HepG2 (cell line): ENCODE data around the gene FCN1. TPM values are rescaled to one million over a fixed set of nuclear protein-coding genes. Genes with fewer than 3 reads are reported as not detected.

Experiments used
- ATAC-seq: fragments of 200-7000 bp; cut with Tn5 transposase; 3 replicates; pipeline ENCODE4 v1.9.1; 2020; ENCODE audit warnings: mild to moderate bottlenecking, moderate library complexity
- BruUV-seq: library from RNA; stranded (reverse); fragments of 400-500 nt; replicated peaks from 2 replicates; lab custom pipeline; 2021; lab: Mats Ljungman, UMichigan
- CTCF ChIA-PET: fragments of 300-600 bp; formaldehyde crosslinking; extraction: SDS; loops from one replicate; lab custom pipeline; 2021; ENCODE audit warnings: low total read pairs, inconsistent platforms, low intra/inter-chr PET ratio; lab: Yijun Ruan, JAX
- POLR2A ChIA-PET: fragments of 350-600 bp; sonication (Branson Sonifier 250); formaldehyde crosslinking; loops from one replicate; lab custom pipeline; 2020; ENCODE audit warnings: antibody characterized with exemption, inconsistent platforms; lab: Yijun Ruan, JAX
- DNase-seq: peaks from one replicate; pipeline ENCODE4 v3.0.0-alpha.2; 2015; ENCODE audit warnings: low spot score
- FAIRE-seq: peaks from 3 replicates; lab custom pipeline; 2011; peaks lifted over from hg19 to GRCh38; lab: Jason Lieb, UNC
- H2AFZ ChIP-seq: one replicate; pipeline ENCODE4 v1.6.1; 2011; ENCODE audit warnings: low read length, inconsistent platforms
- H3K27ac ChIP-seq: fragments of 300-600 bp; 3 replicates; pipeline ENCODE4 v1.8.0; 2011; ENCODE audit warnings: mixed run types, mild to moderate bottlenecking, mixed read lengths, low read length, inconsistent platforms; ENCODE audit not compliant: insufficient read depth; ENCODE audit errors: extremely low read length
- H3K27me3 ChIP-seq, 2 experiments: fragments of 200-600 bp in 1 of 2; 2 replicates in 1 of 2; 3 replicates in 1 of 2; pipeline versions ENCODE4 v1.6.0 to v1.8.0; 2011; ENCODE audit warnings: low read length in 2 of 2, mild to moderate bottlenecking in 2 of 2, moderate library complexity in 2 of 2, inconsistent platforms in 1 of 2; ENCODE audit not compliant: insufficient read depth in 2 of 2, control insufficient read depth in 1 of 2
- H3K36me3 ChIP-seq, 2 experiments: fragments of 200-600 bp in 1 of 2; replicated peaks in 1 of 2; 2 replicates in 1 of 2; 3 replicates in 1 of 2; pipeline versions ENCODE4 v1.5.1 to v1.8.0; 2011; ENCODE audit warnings: low read length in 2 of 2, inconsistent platforms in 1 of 2; ENCODE audit not compliant: insufficient read depth in 2 of 2, control insufficient read depth in 1 of 2
- H3K4me1 ChIP-seq: 2 replicates; pipeline ENCODE4 v1.5.1; 2012; ENCODE audit warnings: low read length, inconsistent platforms; ENCODE audit not compliant: insufficient read depth
- H3K4me2 ChIP-seq: 2 replicates; pipeline ENCODE4 v1.6.0; 2011; ENCODE audit warnings: low read depth, low read length, inconsistent platforms
- H3K4me3 ChIP-seq, 3 experiments: fragments of 200-600 bp in 1 of 3; sonication (generic), shearing (Covaris generic) in 1 of 3; replicated peaks in 1 of 3; 2 replicates each; pipeline ENCODE4 v1.5.1; 2011 to 2016; ENCODE audit warnings: low read length in 3 of 3, inconsistent platforms in 2 of 3, low read depth in 2 of 3, mild to moderate bottlenecking in 2 of 3, control low read depth in 1 of 3, mixed read lengths in 1 of 3; ENCODE audit not compliant: insufficient read depth in 1 of 3
- H3K79me2 ChIP-seq: one replicate; pipeline ENCODE4 v1.6.1; 2011; ENCODE audit warnings: low read length, inconsistent platforms; ENCODE audit not compliant: insufficient read depth
- H3K9ac ChIP-seq: 2 replicates; pipeline ENCODE4 v1.6.0; 2011; ENCODE audit warnings: mild to moderate bottlenecking, low read depth, low read length, inconsistent platforms; ENCODE audit not compliant: insufficient read depth
- H3K9me3 ChIP-seq: 2 replicates; pipeline ENCODE4 v1.5.1; 2012; ENCODE audit warnings: mild to moderate bottlenecking, low read length
- H4K20me1 ChIP-seq: 2 replicates; pipeline ENCODE4 v1.6.0; 2011; ENCODE audit warnings: inconsistent platforms, mild to moderate bottlenecking, low read length, moderate library complexity; ENCODE audit not compliant: insufficient read depth
- EZH2 ChIP-seq: conservative IDR thresholded peaks from 2 replicates; pipeline ENCODE4 v1.6.1; 2012; ENCODE audit warnings: mild to moderate bottlenecking, low read depth, low read length, moderate library complexity
- HNF4A ChIP-seq: sonication (generic); formaldehyde crosslinking; IDR thresholded peaks from 2 replicates; pipeline ENCODE4 v1.4.0; 2020; ENCODE audit warnings: missing genetic modification reagents
- HNRNPLL ChIP-seq: fragments of 200-400 bp; formaldehyde crosslinking; IDR thresholded peaks from 2 replicates; pipeline ENCODE4 v1.6.1; 2017; ENCODE audit warnings: mild to moderate bottlenecking, low read depth, low read length; ENCODE audit not compliant: poor library complexity, severe bottlenecking
- IRF9 ChIP-seq: sonication (generic); formaldehyde crosslinking; IDR thresholded peaks from 2 replicates; pipeline ENCODE4 v1.8.0; 2022; ENCODE audit warnings: missing genetic modification reagents, mild to moderate bottlenecking, borderline replicate concordance
- JUN ChIP-seq: sonication (generic); formaldehyde crosslinking; IDR thresholded peaks from 2 replicates; pipeline ENCODE4 v1.4.0; 2020; ENCODE audit warnings: mild to moderate bottlenecking, missing genetic modification reagents
- KDM4B ChIP-seq: sonication (generic); formaldehyde crosslinking; IDR thresholded peaks from 2 replicates; pipeline ENCODE4 v1.4.0; 2020; ENCODE audit warnings: missing genetic modification reagents
- NFKB2 ChIP-seq: sonication (generic); formaldehyde crosslinking; IDR thresholded peaks from 2 replicates; pipeline ENCODE4 v1.4.0; 2020; ENCODE audit warnings: missing genetic modification reagents, borderline replicate concordance
- NKX3-1 ChIP-seq: sonication (generic); formaldehyde crosslinking; IDR thresholded peaks from 2 replicates; pipeline ENCODE4 v1.5.0; 2020; ENCODE audit warnings: missing genetic modification reagents
- NR0B2 ChIP-seq: sonication (generic); formaldehyde crosslinking; IDR thresholded peaks from 2 replicates; pipeline ENCODE4 v1.4.0; 2020; ENCODE audit warnings: mild to moderate bottlenecking, missing genetic modification reagents
- NR2C2 ChIP-seq: sonication (generic); formaldehyde crosslinking; IDR thresholded peaks from 2 replicates; pipeline ENCODE4 v1.4.0; 2020; ENCODE audit warnings: missing genetic modification reagents, mild to moderate bottlenecking, moderate library complexity, borderline replicate concordance
- ZEB1 ChIP-seq: IDR thresholded peaks from 2 replicates; pipeline ENCODE4 v1.6.1; 2012; ENCODE audit warnings: mild to moderate bottlenecking, low read depth, inconsistent platforms; ENCODE audit not compliant: insufficient replicate concordance
- ZNF136 ChIP-seq: sonication (generic); formaldehyde crosslinking; IDR thresholded peaks from 2 replicates; pipeline ENCODE4 v1.8.1; 2022; ENCODE audit warnings: low read depth, mild to moderate bottlenecking, moderate library complexity, missing genetic modification reagents
- ZNF274 ChIP-seq: sonication (generic); formaldehyde crosslinking; IDR thresholded peaks from 2 replicates; pipeline ENCODE4 v1.5.1; 2020; ENCODE audit warnings: mild to moderate bottlenecking, missing genetic modification reagents
- ZNF329 ChIP-seq: sonication (generic); formaldehyde crosslinking; IDR thresholded peaks from 2 replicates; pipeline ENCODE4 v1.9.0; 2021; ENCODE audit warnings: low read depth, mild to moderate bottlenecking, missing genetic modification reagents
- ZNF609 ChIP-seq: sonication (generic); formaldehyde crosslinking; IDR thresholded peaks from 2 replicates; pipeline ENCODE4 v1.4.0; 2020; ENCODE audit warnings: mild to moderate bottlenecking, missing genetic modification reagents, borderline replicate concordance
- WGBS: methylation state at CpG from one replicate; pipeline ENCODE4 v1.1.6; 2017; ENCODE audit warnings: low lambda C conversion rate; 5-methylcytosine and 5-hydroxymethylcytosine counted together
- in situ Hi-C: cut with HindIII; loops from 2 replicates; pipeline ENCODE4 v1.10.0; 2017; ENCODE audit warnings: low pct_unique_long_range_greater_than_20kb; ENCODE audit not compliant: extremely low pct_ligation_motif_present
- intact Hi-C: fragments of 100-400 bp; cut with micrococcal nuclease; formaldehyde crosslinking; loops from one replicate; pipeline ENCODE4 v1.10.0; 2022; ENCODE audit not compliant: unreplicated experiment
- polyA plus RNA-seq, 8 experiments: library from polyadenylated mRNA; depleted of rRNA in 3 of 8; stranded (reverse) in 7 of 8; unstranded in 1 of 8; fragments of >200 nt; fragmentation: Illumina TruSeq in 4 of 8; extraction: Trizol in 4 of 8; gene quantifications; 2 replicates each; pipeline versions ENCODE4 v1.2.1 to v1.2.3, GENCODE V29; 2011 to 2016; ENCODE audit warnings: low read depth in 4 of 8, missing spikeins in 1 of 8, mixed read lengths in 1 of 8; ENCODE audit not compliant: insufficient read depth in 1 of 8
- total RNA-seq, 5 experiments: library from RNA; depleted of rRNA; stranded (reverse); fragments of >200 nt; fragmentation: Illumina TruSeq; extraction: Trizol; gene quantifications; 2 replicates each; pipeline ENCODE4 v1.2.3, GENCODE V29; 2016; ENCODE audit warnings: low read depth in 1 of 5
- TF ChIP-seq, protein P1 (sequence below): IDR thresholded peaks from 2 replicates; pipeline ENCODE4 v1.6.1; 2016; ENCODE audit warnings: missing compliant biosample characterization, missing genetic modification reagents, borderline replicate concordance

FCN1 gene
- total and polyA plus RNA-seq, 2 of the 13 experiments (the other 11 are each of a cell fraction or from before 2014, with no cell fraction given) = not detected

DNA sequence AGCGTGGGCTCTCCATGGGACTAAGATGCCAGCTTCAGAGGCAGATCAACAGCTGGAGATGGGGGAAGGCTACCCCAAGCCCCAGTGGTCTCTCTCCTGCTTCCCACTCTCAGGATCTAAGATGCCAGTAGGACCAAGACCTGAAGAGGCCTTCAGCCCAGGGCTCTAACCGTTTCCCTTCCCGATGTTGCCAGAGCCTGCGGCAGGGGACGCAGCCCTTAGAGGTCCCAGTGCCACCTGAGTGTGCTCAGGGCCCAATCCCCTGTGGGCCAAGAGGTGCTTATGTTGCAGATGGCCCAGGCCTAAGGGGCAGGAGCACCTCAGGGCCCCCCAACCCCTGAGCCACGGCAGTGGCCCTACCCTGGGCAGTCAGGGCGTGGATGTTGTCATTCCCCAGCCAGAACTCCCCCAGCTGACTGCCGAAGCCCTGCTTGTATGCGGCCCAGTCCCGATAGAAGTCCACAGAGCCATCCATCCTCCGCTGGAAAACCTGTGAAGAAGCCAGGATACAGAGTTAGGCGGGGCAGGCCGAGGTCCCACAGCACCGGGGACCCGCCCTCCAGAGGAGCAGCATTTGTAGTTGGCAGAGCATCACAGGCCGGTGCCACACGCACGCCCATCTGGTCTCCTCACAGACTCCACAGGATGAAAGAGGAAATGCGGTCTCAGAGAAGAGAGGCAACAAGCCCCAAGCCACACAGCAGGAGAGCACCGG, 5.4 kb downstream of the FCN1 start:
- intact Hi-C loops (no loop called here), in situ Hi-C loops (no loop called here)
- Histone ChIP-seq H3K79me2 (no peaks in the 10 kb centered on the region), H3K9me3 (no peaks in the 10 kb centered on the region), H3K27me3 (peaks cover 10 to 75% of the 10 kb centered on the region in 2 experiments; a peak in 4 of 5 replicates), H3K27ac (no peak overlapping the region), H2AFZ (no peak overlapping the region), H3K4me3 (no peak overlapping the region), H3K36me3 (no peaks in the 10 kb centered on the region), H3K4me1 (no peaks in the 10 kb centered on the region), H4K20me1 (no peaks in the 10 kb centered on the region), H3K4me2 (no peak overlapping the region), H3K9ac (no peak overlapping the region)
- FAIRE-seq (no peak), ATAC-seq (no peak), DNase-seq (no peak)
- ChIA-PET POLR2A (no interaction called here), CTCF (no interaction called here)
- 50% methylated on average over 2 of the region's 20 CpGs for WGBS
- no TSS peak for BruUV-seq
- TF ChIP-seq ZNF136 (no peak), NR2C2 (CRISPR knock-in tag) (no peak), NR0B2 (CRISPR knock-in tag) (no peak), ZNF274 (CRISPR knock-in tag) (no peak), NFKB2 (CRISPR knock-in tag) (no peak), ZNF609 (no peak), NKX3-1 (CRISPR knock-in tag) (no peak), HNF4A (CRISPR knock-in tag) (no peak), HNRNPLL (no peak), JUN (CRISPR knock-in tag) (no peak), IRF9 (CRISPR knock-in tag) (no peak), ZEB1 (no peak), KDM4B (no peak), ZNF329 (no peak), EZH2 (no peak)
- TF ChIP-seq, protein P1, sequence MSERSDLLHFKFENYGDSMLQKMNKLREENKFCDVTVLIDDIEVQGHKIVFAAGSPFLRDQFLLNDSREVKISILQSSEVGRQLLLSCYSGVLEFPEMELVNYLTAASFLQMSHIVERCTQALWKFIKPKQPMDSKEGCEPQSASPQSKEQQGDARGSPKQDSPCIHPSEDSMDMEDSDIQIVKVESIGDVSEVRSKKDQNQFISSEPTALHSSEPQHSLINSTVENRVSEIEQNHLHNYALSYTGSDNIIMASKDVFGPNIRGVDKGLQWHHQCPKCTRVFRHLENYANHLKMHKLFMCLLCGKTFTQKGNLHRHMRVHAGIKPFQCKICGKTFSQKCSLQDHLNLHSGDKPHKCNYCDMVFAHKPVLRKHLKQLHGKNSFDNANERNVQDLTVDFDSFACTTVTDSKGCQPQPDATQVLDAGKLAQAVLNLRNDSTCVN (CRISPR knock-in tag) = no peak
